Measurements from ENCODE around the gene RUFY4.

GRCh38 chr2:218097975-218098374 is 28.9 kb downstream of the RUFY4 start:
- TF ChIP-seq CTCF (IDR thresholded peaks at IDR 0.05; ENCODE audit: insufficient read depth, low read depth, low read length): no peak
- TF ChIP-seq EZH2 (IDR thresholded peaks at IDR 0.05; ENCODE audit: insufficient read depth, low read length): no peak

All from astrocyte (in vitro differentiated cells and primary cell).